HG03103 (cell line): ENCODE results near the gene EPN3.

ENCODE experiments used
- ATAC-seq: cut with Tn5 transposase; IDR thresholded peaks from one replicate; pipeline ENCODE4 v1.9.1; 2021; ENCODE audit warnings: low read depth; ENCODE audit not compliant: unreplicated experiment

EPN3 gene

GRCh38 chr17:50564916-50565315, 32.4 kb downstream of the EPN3 start:
- ATAC-seq: no peak

- ATAC-seq: no peak
Observed at GRCh38 chr17:50565402-50566350, 33.1 kb downstream of the EPN3 start.

- ATAC-seq: no peak
Observed at GRCh38 chr17:50566886-50567285, 34.4 kb downstream of the EPN3 start.

GRCh38 chr17:50568659-50569058, 36.1 kb downstream of the EPN3 start:
- no peak for ATAC-seq

- no peak for ATAC-seq
Observed at GRCh38 chr17:50569592-50569991, 37.1 kb downstream of the EPN3 start.

- ATAC-seq: no peak
Observed at GRCh38 chr17:50570032-50570431, 37.5 kb downstream of the EPN3 start.

GRCh38 chr17:50570528-50570927, 38.0 kb downstream of the EPN3 start:
- no peak for ATAC-seq

- no peak for ATAC-seq
Observed at GRCh38 chr17:50571681-50572080, 39.1 kb downstream of the EPN3 start.

GRCh38 chr17:50572541-50572940, 40.0 kb downstream of the EPN3 start:
- ATAC-seq: no peak

- no peak for ATAC-seq
Observed at GRCh38 chr17:50573866-50574611, 41.5 kb downstream of the EPN3 start.

- ATAC-seq: no peak
Observed at GRCh38 chr17:50575581-50576210, 43.2 kb downstream of the EPN3 start.

- ATAC-seq: no peak
Observed at GRCh38 chr17:50576864-50577263, 44.3 kb downstream of the EPN3 start.

- ATAC-seq: no peak
Observed at GRCh38 chr17:50577451-50577954, 45.0 kb downstream of the EPN3 start.

GRCh38 chr17:50578173-50578572, 45.6 kb downstream of the EPN3 start:
- no peak for ATAC-seq

- no peak for ATAC-seq
Observed at GRCh38 chr17:50579399-50579798, 46.9 kb downstream of the EPN3 start.

GRCh38 chr17:50580646-50581045, 48.1 kb downstream of the EPN3 start:
- no peak for ATAC-seq

- ATAC-seq: no peak
Observed at GRCh38 chr17:50581316-50581715, 48.8 kb downstream of the EPN3 start.

- ATAC-seq: no peak
Observed at GRCh38 chr17:50582741-50583140, 50.2 kb downstream of the EPN3 start.

- ATAC-seq: no peak
Observed at GRCh38 chr17:50583641-50584040, 51.1 kb downstream of the EPN3 start.

- no peak for ATAC-seq
Observed at GRCh38 chr17:50584116-50584515, 51.6 kb downstream of the EPN3 start.

GRCh38 chr17:50584749-50585148, 52.2 kb downstream of the EPN3 start:
- no peak for ATAC-seq
